ENCODE measurements around the gene EPSTI1.
A peak's percentile ranks its signal among the peaks of the same experiment; 100 is the strongest.

Gene EPSTI1

GRCh38 chr13:42847891-42848663, 144.0 kb downstream of the EPSTI1 start:
- no peak for DNase-seq (ENCODE audit: low read depth)

- DNase-seq (ENCODE audit: low read depth): peak; percentile 53
These were observed 154.9 kb downstream of the EPSTI1 start for GRCh38 chr13:42836930-42837690.
